Forelimb muscle (tissue), 1 donor: Measurements from ENCODE around the gene EME1. TPM values are rescaled to one million over a fixed set of nuclear protein-coding genes. Genes with fewer than 3 reads are reported as not detected.
"Not testable (repeated sequence)": the region's sequence is repeated elsewhere in the genome, so short reads cannot be mapped to it uniquely, and the experiment has no call there.

Experiments
- DNase-seq: peaks from one replicate; pipeline ENCODE4 v3.0.0-alpha.2; 2013; ENCODE audit warnings: low read depth
- polyA plus RNA-seq: library from polyadenylated mRNA; unstranded; fragments of 120-200 nt; gene quantifications from one replicate; pipeline ENCODE4 v1.2.1, GENCODE V29; 2013; ENCODE audit not compliant: insufficient read length

The EME1 gene
- 4.8 TPM for polyA plus RNA-seq

DNA sequence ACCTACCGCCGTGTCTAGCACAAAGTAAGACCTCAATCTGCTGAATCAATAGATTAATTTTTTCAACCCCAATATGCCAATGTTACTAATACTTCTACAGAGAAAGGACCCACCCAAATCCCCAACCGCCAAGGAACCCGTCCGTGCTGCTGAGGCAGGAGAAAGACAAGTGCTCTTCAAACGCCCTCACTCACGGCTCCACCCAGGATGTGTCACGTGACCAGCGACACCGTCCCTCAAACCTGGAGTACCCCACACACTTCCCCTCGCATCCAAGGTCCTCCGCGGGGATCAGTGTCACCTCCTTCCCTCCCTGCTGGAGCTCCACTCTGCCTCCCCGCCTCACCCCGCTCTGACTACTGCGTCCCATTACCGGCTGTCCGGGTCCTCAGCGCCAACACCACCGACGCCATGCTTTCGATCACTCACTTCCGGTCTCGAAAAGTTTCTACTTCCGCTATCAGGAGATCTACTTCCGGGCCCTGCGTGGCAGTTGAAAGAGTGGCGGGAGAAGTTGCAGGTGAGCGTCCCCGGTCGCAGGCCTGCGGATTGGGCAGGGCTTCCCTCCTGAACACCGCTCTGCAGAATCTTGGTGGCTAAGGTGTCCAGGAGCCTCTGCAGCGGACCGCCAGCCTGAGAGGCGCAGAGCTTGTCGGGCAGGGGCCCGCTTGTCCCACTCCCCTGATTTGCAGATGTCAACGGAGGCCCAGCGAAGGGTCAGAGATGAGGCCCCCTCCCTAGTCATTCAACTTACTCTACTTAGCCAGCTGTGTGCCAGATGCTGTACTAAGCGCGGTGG, at the start of gene EME1, which contains the start of gene MRPL27:
TSS of gene EME1 (plus strand) at position 472 of the 799 bp plus-strand sequence. CDS start 1,980 bp downstream, outside the sequence.
TSS of gene MRPL27 (minus strand) at position 427 of the 799 bp plus-strand sequence. CDS start at position 413, 14 bp downstream.
- peak; percentile 82 for DNase-seq

- no peak for DNase-seq
Observed at GRCh38 chr17:50325906-50326305, 47.1 kb upstream of the EME1 start.

- DNase-seq, result no peak
Observed at GRCh38 chr17:50326831-50327364, 46.1 kb upstream of the EME1 start.

DNA sequence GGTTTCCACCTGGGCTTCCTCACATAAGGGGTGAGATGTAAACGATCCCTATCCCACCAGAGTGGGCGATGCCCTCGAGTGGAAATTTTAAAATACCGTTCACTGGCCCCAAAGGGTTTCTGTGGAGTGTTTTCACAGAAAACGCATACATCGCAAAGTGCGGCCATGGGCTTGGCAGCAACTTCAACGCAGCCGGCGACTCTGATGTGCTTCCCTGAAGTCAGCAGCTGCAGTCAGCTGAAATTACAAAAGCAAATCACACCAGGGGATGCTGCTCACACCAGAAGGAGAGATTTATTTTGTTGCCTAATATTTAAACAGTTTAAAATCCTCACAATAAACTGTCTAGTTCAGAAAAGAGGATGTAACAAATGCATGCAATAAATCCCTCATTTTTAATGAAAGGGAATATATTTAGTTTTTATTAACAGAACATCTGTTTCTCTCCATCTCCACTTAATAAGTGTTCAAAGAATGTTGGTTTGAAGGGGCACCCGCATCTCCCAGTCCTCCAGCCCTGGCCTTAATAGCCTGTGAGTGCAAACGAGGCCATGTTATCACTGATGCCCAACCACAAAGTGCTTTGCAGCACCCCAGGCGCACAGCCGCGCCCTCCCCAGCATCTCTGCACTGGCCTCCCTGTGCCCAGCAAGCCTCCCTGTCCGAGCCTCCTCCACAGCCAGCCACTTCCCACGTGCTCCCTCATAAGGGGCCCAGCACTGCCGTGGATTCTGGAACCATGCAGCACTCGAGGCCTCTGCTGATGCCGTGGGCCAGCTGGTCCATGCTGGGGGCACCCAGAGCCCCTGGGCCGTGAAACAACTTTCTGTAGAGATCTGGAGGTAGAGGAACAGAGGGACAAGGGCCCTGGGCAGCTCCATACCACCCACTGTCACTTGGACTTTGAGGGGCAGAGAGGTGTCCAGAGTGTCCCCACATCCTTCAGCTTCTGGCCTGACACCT, 44.4 kb upstream of the EME1 start:
- DNase-seq, result no peak

DNA sequence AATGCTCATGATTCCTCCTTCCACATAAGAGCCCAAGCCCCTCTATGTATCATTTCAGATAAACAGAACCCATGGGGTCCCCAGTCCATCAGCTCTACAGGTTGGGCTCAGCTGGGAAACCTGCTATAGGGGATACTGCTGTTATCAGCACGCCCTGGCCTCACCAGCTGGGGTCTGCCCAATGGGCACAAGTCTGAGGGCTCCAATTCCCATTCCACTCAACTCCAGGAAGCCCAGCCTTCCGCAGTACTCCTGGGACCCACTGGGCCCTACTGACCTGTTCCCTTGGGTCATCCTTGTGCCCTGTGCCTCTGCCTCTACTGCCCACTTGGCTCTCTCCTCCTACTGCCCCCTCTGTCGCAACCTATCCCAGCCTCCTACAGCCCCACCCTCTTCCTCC, 43.3 kb upstream of the EME1 start:
- no peak for DNase-seq

- DNase-seq, result no peak
Observed at GRCh38 chr17:50330151-50330775, 42.8 kb upstream of the EME1 start.

GRCh38 chr17:50331085-50331791, 41.8 kb upstream of the EME1 start:
- no peak for DNase-seq

- no peak for DNase-seq
Observed at GRCh38 chr17:50332196-50332595, 40.8 kb upstream of the EME1 start.

DNA sequence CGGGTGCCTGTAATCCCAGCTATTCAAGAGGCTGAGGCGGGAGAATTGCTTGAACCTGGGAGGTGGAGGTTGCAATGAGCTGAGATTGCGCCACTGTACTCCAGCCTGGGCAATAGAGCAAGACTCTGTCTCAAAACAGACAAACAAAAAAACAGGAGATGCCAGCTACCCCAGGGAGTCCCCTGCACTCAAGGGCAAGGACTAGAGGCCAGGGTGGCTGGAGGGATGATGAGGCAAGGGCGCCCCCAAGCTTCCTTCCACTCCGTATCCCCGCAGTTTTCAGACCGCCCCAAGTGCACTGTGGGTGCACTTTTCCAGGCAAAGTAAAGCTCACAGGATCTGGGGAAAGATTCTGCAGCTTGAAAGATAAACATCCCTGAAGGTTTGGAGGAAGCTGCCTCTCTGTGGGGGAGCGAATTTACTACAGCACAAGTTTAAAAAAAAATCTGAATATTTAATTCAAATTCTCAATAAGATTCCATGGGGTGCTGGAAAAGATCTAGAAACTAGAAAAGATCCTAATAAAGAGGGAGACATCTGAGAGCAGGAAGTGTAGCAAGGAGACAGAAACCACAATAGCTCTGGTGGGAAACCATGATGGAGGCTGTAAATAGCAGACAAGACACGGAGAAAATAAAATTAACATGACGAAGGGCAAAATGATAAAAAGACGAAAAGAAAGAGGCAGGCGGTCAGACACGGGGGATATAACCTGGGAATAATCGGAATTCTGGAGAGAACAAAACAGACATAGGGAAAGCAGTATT, 39.6 kb upstream of the EME1 start:
- DNase-seq, result not testable (repeated sequence)

DNA sequence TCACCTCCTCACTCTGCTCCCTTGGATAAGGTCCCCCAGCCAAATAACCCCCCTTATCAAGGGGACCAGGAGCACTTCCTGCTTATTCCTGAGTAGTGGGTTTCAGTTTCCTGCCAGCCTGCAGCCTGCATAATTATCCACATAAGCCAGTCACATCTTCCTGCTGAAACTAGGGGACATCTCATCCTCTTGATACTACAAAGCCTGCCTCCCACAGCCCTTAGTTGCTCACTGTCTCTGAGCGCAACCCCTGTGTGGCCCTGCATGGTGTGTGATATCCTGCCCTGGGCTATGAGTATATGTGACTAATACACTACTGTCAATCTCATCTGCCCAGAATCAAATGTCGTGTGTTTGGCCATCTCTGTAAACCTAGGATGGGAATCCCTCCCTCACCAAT, 35.1 kb upstream of the EME1 start:
- DNase-seq, result no peak

DNA sequence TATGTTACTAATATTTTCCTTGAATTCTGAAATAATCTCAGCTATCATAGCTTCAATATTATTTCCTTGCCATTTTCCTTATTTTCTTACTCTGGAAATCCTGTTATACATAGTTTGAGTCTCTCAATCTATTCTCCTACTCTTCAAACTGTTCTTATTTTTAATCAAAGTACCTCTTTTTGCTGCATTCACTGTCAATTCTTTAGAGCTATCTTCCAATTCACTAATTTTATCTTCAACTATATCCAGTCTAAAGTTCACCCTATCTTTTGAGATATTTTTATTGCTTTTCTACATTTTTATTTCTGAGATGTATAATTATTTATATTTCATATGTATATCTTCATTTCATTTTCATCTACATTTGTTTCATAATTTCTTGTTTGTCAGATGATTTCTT, 34.4 kb upstream of the EME1 start:
- no peak for DNase-seq

GRCh38 chr17:50339381-50339780, 33.6 kb upstream of the EME1 start:
- no peak for DNase-seq

- no peak for DNase-seq
Observed at GRCh38 chr17:50344731-50345365, 28.2 kb upstream of the EME1 start.

GRCh38 chr17:50345432-50346312, 27.4 kb upstream of the EME1 start, which contains the start of gene XYLT2:
XYLT2 (plus strand) TSS chr17:50346126; CDS start chr17:50346141, 15 bp downstream.
- DNase-seq, result peak; percentile 51

- no peak for DNase-seq
Observed at GRCh38 chr17:50346313-50347116, 26.5 kb upstream of the EME1 start.

DNA sequence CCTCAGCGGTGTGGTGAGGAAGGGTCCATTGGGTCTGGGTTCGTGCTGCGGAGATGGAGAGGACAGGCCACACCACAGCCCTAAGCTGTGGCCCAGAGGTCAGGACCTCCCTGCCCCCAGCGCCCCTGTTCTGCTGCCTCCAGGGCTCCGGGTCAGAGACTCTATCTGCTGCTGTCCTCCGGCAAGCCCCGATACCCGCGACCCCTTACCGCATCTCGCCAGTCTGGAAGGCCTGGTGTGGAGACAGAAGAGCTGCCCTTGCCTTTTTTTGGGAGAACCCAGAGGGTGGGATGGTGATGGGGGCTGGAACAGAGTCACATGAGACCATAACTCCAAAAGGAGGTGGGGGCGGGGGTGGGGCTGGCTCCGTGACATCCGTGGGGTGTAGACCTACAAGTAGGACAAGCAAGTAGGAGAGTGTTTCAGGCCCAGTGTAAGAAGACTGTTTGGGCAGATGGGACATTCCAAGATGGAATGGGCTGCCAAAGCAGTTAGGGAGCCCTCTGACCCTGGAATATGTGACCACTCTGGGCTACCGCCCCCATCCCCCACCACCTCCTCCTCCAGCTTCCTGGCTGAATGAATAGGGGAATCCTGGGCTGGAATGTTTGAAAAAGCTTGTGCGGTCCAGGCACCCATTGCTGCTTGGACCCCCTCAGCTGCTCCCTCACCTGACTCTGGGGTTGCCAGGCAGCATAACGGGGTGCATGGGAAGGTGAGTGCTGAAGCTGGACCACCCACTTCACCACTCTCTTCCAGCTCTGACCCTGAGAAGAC, 25.7 kb upstream of the EME1 start:
- no peak for DNase-seq

DNA sequence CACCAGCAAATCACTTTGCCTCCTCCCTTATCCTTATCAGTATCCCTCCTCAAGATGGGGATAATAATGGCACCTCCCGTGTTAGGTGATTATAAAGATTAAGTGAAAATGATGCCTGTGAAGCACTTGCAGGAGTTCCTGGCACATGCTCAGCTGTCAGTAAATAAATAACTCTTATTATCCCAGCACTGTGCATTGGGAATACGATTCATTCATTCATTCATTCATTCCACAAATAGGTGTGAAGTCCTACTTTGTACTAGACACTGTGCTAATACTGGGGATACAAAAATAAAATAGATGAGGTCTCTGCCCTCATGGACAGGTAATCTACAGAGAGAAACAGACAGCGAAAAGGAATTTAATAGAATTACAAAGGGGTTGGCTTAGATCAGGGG, 25.1 kb upstream of the EME1 start:
- DNase-seq, result no peak
